K562 (cell line): ENCODE measurements around the gene RGS3. TPM values are rescaled to one million over a fixed set of nuclear protein-coding genes. Genes with fewer than 3 reads are reported as not detected.

ENCODE experiments used
- ATAC-seq: fragments of 200-7000 bp; cut with Tn5 transposase; 3 replicates; pipeline ENCODE4 v1.9.1; 2020; ENCODE audit warnings: moderate library complexity
- BruUV-seq: library from RNA; stranded (reverse); fragments of 400-500 nt; replicated peaks from 2 replicates; lab custom pipeline; 2021; lab: Mats Ljungman, UMichigan
- CTCF ChIA-PET: fragments of 300-600 bp; formaldehyde crosslinking; extraction: SDS; loops from one replicate; lab custom pipeline; 2021; ENCODE audit warnings: low intra/inter-chr PET ratio; lab: Yijun Ruan, JAX
- POLR2A ChIA-PET: fragments of 300-600, 350-650 bp; sonication (Branson Sonifier 250); formaldehyde crosslinking; extraction: SDS; loops from one replicate; lab custom pipeline; 2021; ENCODE audit warnings: antibody characterized with exemption, inconsistent platforms; lab: Yijun Ruan, JAX
- DNase-seq, 4 experiments: peaks; one replicate each; pipeline versions ENCODE4 v3.0.0 to v3.0.0-alpha.2; 2011 to 2018; ENCODE audit warnings: low spot score in 3 of 4, mixed read lengths in 3 of 4; ENCODE audit errors: extremely low read depth in 1 of 4
- FAIRE-seq: peaks from 2 replicates; lab custom pipeline; 2011; peaks lifted over from hg19 to GRCh38; lab: Jason Lieb, UNC
- H2AFZ ChIP-seq: 2 replicates; pipeline ENCODE4 v1.6.0; 2011; ENCODE audit warnings: low read depth, low read length, control low read depth, inconsistent platforms
- H3K27ac ChIP-seq: fragments of 200-600 bp; 3 replicates; pipeline ENCODE4 v1.8.0; 2011; ENCODE audit warnings: low read depth, mild to moderate bottlenecking, control low read depth, inconsistent platforms, low read length, moderate library complexity, mixed read lengths; ENCODE audit errors: extremely low read depth
- H3K27me3 ChIP-seq, 2 experiments: fragments of 300-600 bp in 1 of 2; 2 replicates in 1 of 2; 3 replicates in 1 of 2; pipeline versions ENCODE4 v1.6.0 to v1.8.0; 2011; ENCODE audit warnings: inconsistent platforms in 2 of 2, low read length in 2 of 2, mild to moderate bottlenecking in 1 of 2, mixed read lengths in 1 of 2, moderate library complexity in 1 of 2; ENCODE audit not compliant: control insufficient read depth in 2 of 2, insufficient read depth in 2 of 2
- H3K36me3 ChIP-seq: fragments of 300-600 bp; 3 replicates; pipeline ENCODE4 v1.8.0; 2011; ENCODE audit warnings: mild to moderate bottlenecking, low read length, inconsistent platforms; ENCODE audit not compliant: control insufficient read depth, insufficient read depth
- H3K4me1 ChIP-seq, 2 experiments: fragments of 200-600 bp in 1 of 2; replicated peaks in 1 of 2; 2 replicates in 1 of 2; 3 replicates in 1 of 2; pipeline versions ENCODE4 v1.5.1 to v1.8.0; 2011; ENCODE audit warnings: inconsistent platforms in 2 of 2, low read length in 2 of 2, mild to moderate bottlenecking in 1 of 2, mixed read lengths in 1 of 2, moderate library complexity in 1 of 2; ENCODE audit not compliant: control insufficient read depth in 2 of 2, insufficient read depth in 2 of 2
- H3K4me2 ChIP-seq: 2 replicates; pipeline ENCODE4 v1.6.1; 2011; ENCODE audit warnings: low read length, control low read depth, inconsistent platforms, mixed read lengths; ENCODE audit not compliant: insufficient read depth
- H3K4me3 ChIP-seq: fragments of 200-600 bp; sonication (generic), shearing (Covaris generic); 2 replicates; pipeline ENCODE4 v1.5.1; 2016; ENCODE audit warnings: control low read depth, inconsistent platforms
- H3K79me2 ChIP-seq: fragments of 200-600 bp; 3 replicates; pipeline ENCODE4 v1.8.0; 2011; ENCODE audit warnings: low read length, inconsistent platforms; ENCODE audit not compliant: control insufficient read depth, insufficient read depth
- H3K9ac ChIP-seq, 2 experiments: 2 replicates each; pipeline versions ENCODE4 v1.6.0 to v1.6.1; 2011; ENCODE audit warnings: low read depth in 2 of 2, low read length in 2 of 2, control low read depth in 1 of 2, inconsistent platforms in 1 of 2, mild to moderate bottlenecking in 1 of 2, mixed read lengths in 1 of 2; ENCODE audit not compliant: insufficient read depth in 1 of 2
- H3K9me1 ChIP-seq: one replicate; pipeline ENCODE4 v1.6.0; 2011; ENCODE audit warnings: inconsistent platforms, mild to moderate bottlenecking, low read length, moderate library complexity; ENCODE audit not compliant: control insufficient read depth, insufficient read depth
- H3K9me3 ChIP-seq: replicated peaks from 2 replicates; pipeline ENCODE4 v1.5.1; 2011; ENCODE audit warnings: low read depth, low read length, inconsistent platforms; ENCODE audit not compliant: control insufficient read depth, insufficient read depth
- H4K20me1 ChIP-seq: replicated peaks from 2 replicates; pipeline ENCODE4 v1.6.1; 2011; ENCODE audit warnings: low read length, inconsistent platforms, mixed read lengths; ENCODE audit not compliant: control insufficient read depth, insufficient read depth
- MEIS2 ChIP-seq: fragments of 450-650 bp; IDR thresholded peaks from 2 replicates; pipeline ENCODE4 v1.6.1; 2014; ENCODE audit warnings: mild to moderate bottlenecking; ENCODE audit not compliant: partially characterized antibody
- PBX2 ChIP-seq, 2 experiments: IDR thresholded peaks in 1 of 2; conservative IDR thresholded peaks in 1 of 2; 2 replicates each; pipeline ENCODE4 v1.6.1; 2016; ENCODE audit warnings: low read depth in 2 of 2, mild to moderate bottlenecking in 1 of 2, missing compliant biosample characterization in 1 of 2, missing genetic modification characterization in 1 of 2, moderate library complexity in 1 of 2
- PHB ChIP-seq: fragments of 250-450 bp; sonication (Bioruptor Pico); IDR thresholded peaks from 2 replicates; pipeline ENCODE4 v1.5.0; 2021
- SAFB2 ChIP-seq: fragments of 200-400 bp; formaldehyde crosslinking; IDR thresholded peaks from 2 replicates; pipeline ENCODE4 v1.6.1; 2018; ENCODE audit warnings: borderline replicate concordance, low read length, low read depth, moderate library complexity; ENCODE audit not compliant: severe bottlenecking
- SMARCA5 ChIP-seq: fragments of 450-650 bp; IDR thresholded peaks from 2 replicates; pipeline ENCODE4 v1.6.1; 2016
- ZNF347 ChIP-seq: fragments of 450-650 bp; formaldehyde crosslinking; IDR thresholded peaks from 2 replicates; pipeline ENCODE4 v1.4.0; 2020; ENCODE audit warnings: low read depth, mild to moderate bottlenecking, moderate library complexity
- WGBS: fragments of 100-300 bp; shearing (Covaris generic); methylation state at CpG from one replicate; pipeline ENCODE4 v1.1.6; 2016; ENCODE audit warnings: low coverage, mixed read lengths; ENCODE audit not compliant: insufficient coverage; ENCODE audit errors: missing lambda C conversion rate; 5-methylcytosine and 5-hydroxymethylcytosine counted together
- in situ Hi-C: fragments of 300-500 bp; cut with MboI; formaldehyde crosslinking; loops from 4 replicates; pipeline ENCODE4 v1.15.0; 2018; ENCODE audit warnings: inconsistent platforms, mixed read lengths
- intact Hi-C: fragments of 100-400 bp; cut with micrococcal nuclease; formaldehyde crosslinking; loops from 2 replicates; pipeline ENCODE4 v1.14.2; 2022
- polyA plus RNA-seq, 8 experiments: library from polyadenylated mRNA; depleted of rRNA in 4 of 8; stranded (reverse) in 5 of 8; unstranded in 3 of 8; fragments of >200 nt; fragmentation: Nextera tagmentation in 2 of 8; fragmentation: Illumina TruSeq in 1 of 8; extraction: Ambion mirVana in 2 of 8; extraction: Trizol in 1 of 8; gene quantifications; 2 replicates each; pipeline versions ENCODE4 v1.2.1 to v1.2.3, GENCODE V29; 2011 to 2014; ENCODE audit warnings: inconsistent platforms in 1 of 8, missing spikeins in 1 of 8
- total RNA-seq, 7 experiments: library from RNA; depleted of rRNA in 6 of 7; stranded (reverse); fragments of >200 nt in 6 of 7; fragmentation: Illumina TruSeq in 2 of 7; extraction: Trizol in 2 of 7; gene quantifications; 2 replicates each; pipeline versions ENCODE4 v1.2.1 to v1.2.3, GENCODE V29; 2011 to 2021; ENCODE audit warnings: low replicate concordance in 1 of 7
- TF ChIP-seq, protein P1 (sequence below): fragments of 250-450 bp; sonication (Bioruptor Pico); IDR thresholded peaks from 2 replicates; pipeline ENCODE4 v1.5.0; 2021; ENCODE audit warnings: mild to moderate bottlenecking, moderate library complexity

RGS3 gene
- total and polyA plus RNA-seq, 9 of the 15 experiments (the other 6 are each of a cell fraction or from before 2014, with no cell fraction given): 0.08 to 2.9 (median 0.95) TPM

DNA sequence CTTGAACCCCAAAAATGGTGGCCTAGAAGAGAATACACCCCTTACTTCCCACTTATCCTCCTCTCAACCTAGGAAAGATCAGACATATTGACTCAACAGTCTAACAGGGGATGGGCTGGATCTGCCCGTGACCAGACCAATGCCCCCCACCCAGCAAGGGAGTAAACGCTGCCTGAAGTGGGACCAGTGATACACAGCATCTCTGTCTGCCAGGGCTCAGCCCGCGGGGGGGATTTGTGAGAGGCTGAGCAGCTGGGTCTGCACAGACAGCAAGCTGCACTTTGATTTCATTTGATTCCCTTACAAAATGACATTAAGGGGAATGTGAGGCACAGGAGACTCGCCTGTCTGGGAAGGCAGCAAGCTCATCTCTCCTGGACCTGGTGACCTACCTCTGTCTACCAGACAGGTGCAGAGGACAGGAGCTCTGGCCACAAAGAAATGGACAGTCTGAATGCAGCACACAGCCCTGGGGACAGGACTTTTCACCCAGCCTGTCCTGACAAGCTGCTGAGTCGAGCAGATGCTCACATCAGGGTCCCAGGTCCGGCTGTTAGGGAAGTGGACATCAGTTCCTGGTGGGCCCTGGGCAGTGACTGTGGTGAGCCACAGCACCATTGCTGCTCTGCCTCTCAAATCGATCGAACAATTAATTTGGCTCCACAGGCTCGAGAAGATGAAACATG, 79.9 kb downstream of the RGS3 start:
- Histone ChIP-seq H3K79me2 (no peaks in the 10 kb centered on the region), H3K4me2 (no peak overlapping the region), H2AFZ (no peak overlapping the region), H3K36me3 (no peaks in the 10 kb centered on the region), H3K9me3 (no peaks in the 10 kb centered on the region), H3K27ac (no peak overlapping the region), H3K27me3 (no peaks in the 10 kb centered on the region), H3K4me1 (peaks cover 20 to 34% of the 10 kb centered on the region in 2 experiments), H4K20me1 (no peaks in the 10 kb centered on the region), H3K9me1 (peaks cover 6% of the 10 kb centered on the region), H3K4me3 (no peak overlapping the region), H3K9ac (peak overlapping the region in 1 of 2 experiments; percentile 81; a peak in 1 of 4 replicates)
- in situ Hi-C loops: no loop called here
- 42% methylated on average over 10 of the region's 10 CpGs for WGBS
- intact Hi-C loops: no loop called here
- FAIRE-seq (no peak), ATAC-seq (no peak), DNase-seq (no peak)
- TF ChIP-seq PHB (CRISPR knock-in tag) (no peak), ZNF347 (CRISPR knock-in tag) (no peak), SMARCA5 (no peak)
- POLR2A ChIA-PET: interaction anchor here (0.9 to 2.4 kb wide), 3 partner anchors 10 to 76 kb away, joined by 3 to 7 read pairs (median 3); no protein-coding TSS in a partner anchor
- no TSS peak for BruUV-seq
- CTCF ChIA-PET: no interaction called here

DNA sequence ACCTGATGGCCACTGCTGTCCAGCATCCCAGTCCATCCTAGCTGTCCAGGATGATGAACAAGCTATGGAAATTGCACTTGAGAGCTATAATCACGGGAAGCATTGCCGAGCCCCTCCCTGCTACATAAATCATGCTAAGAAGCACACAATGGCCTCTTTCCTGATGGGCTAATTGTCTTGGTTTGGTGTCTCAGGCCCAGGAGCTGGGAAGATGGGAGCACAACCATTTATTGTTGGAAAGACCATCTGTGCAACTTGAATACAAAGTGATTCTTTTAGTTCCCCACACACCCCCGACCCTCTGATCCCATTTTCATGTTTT, 80.4 kb downstream of the RGS3 start:
- Histone ChIP-seq H2AFZ (no peak overlapping the region), H3K4me2 (no peak overlapping the region), H3K27ac (no peak overlapping the region), H3K79me2 (no peaks in the 10 kb centered on the region), H3K9me3 (no peaks in the 10 kb centered on the region), H3K4me3 (no peak overlapping the region), H3K36me3 (no peaks in the 10 kb centered on the region), H4K20me1 (no peaks in the 10 kb centered on the region), H3K9ac (peak overlapping the region in 1 of 2 experiments; percentile 13; a peak in 1 of 4 replicates), H3K9me1 (peaks cover 6% of the 10 kb centered on the region), H3K4me1 (peaks cover 25 to 39% of the 10 kb centered on the region in 2 experiments), H3K27me3 (no peaks in the 10 kb centered on the region)
- in situ Hi-C loops (no loop called here), intact Hi-C loops (no loop called here)
- 0% methylated on average over 3 of the region's 3 CpGs for WGBS
- FAIRE-seq (no peak), ATAC-seq (no peak), DNase-seq (no peak)
- BruUV-seq: no TSS peak
- ChIA-PET CTCF (no interaction called here), POLR2A (interaction anchor here (1.2 to 2.4 kb wide), 2 partner anchors 11 to 77 kb away, joined by 3 to 7 read pairs; no protein-coding TSS in a partner anchor)
- no peak for TF ChIP-seq PBX2 (CRISPR knock-in tag; IDR thresholded peaks at IDR 0.05; ENCODE audit: low read depth)
- TF ChIP-seq PBX2 (tag; conservative IDR thresholded peaks at IDR 0.05; ENCODE audit: low read depth): peak; percentile 26; the same call in 1 of the 2 replicates
- no peak for TF ChIP-seq SAFB2
- TF ChIP-seq, protein P1, sequence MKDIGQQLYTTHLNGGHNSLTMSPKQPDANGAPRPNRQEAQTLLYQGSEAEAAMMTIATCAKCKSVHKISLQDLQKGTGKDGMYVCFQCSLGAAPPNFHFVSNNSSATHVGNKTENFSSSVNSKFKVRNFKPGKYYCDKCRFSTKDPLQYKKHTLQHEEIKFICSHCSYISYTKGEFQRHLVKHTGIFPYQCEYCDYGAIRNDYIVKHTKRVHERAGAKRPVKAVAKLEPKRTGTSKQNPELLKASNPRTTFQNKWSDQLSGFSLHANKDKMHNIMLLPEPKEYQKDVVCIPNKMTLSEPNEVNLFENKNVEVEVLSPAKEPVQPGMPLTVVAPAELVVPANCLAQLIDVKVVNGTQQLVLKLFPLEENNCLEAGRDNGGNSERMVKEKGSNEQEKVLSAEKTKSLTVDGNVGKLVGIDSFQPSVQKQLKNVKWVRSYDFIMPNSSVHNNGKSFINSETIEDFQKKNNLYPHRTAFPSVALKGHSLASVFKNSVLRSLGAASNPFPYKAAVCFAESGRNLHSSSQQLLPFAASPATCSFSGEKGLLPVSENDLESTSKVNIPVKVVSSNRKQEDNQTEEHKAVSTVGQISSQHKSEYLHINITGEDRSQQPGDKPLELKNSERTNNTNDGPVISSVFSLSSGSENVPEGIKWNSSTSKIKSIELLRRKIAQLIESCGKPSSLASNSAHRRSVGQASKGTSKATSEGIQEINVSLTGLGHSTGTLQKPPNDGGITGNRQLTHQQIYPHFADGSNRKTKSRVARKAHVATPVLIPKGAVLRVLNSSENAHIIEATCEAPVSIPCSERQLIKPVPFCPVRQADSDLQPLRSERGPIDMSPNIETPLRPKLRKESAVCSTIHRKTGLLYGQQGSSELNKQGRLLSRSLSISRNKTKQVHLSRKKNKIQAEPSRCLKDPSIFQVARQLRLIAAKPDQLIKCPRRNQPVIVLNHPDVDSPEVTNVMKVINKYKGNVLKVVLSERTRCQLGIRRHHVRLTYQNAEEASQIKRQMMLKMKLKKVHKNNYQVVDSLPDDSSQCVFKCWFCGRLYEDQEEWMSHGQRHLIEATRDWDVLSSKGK (CRISPR knock-in tag): no peak
- peak; percentile 54 for TF ChIP-seq MEIS2
